GM12873 (cell line): ENCODE results near the gene OS9.

Source experiments
- CTCF ChIP-seq: IDR thresholded peaks from 2 replicates; pipeline ENCODE4 v1.5.1; 2012; ENCODE audit warnings: low read depth, mild to moderate bottlenecking, moderate library complexity, low read length, control low read depth; ENCODE audit not compliant: insufficient read depth; ENCODE audit errors: missing control alignments

The OS9 gene

GRCh38 chr12:57672801-57673200, 21.1 kb upstream of the OS9 start:
- TF ChIP-seq CTCF = no peak

- TF ChIP-seq CTCF = no peak
These were observed 19.2 kb upstream of the OS9 start for GRCh38 chr12:57674691-57675090.

GRCh38 chr12:57679697-57680096, 14.2 kb upstream of the OS9 start:
- TF ChIP-seq CTCF = no peak

GRCh38 chr12:57687862-57688261, 6.1 kb upstream of the OS9 start:
- TF ChIP-seq CTCF = no peak

GRCh38 chr12:57688931-57689330, 5.0 kb upstream of the OS9 start:
- TF ChIP-seq CTCF = no peak

GRCh38 chr12:57692500-57692899, 1.4 kb upstream of the OS9 start:
- no peak for TF ChIP-seq CTCF

- no peak for TF ChIP-seq CTCF
These were observed 644 bp upstream of the OS9 start for GRCh38 chr12:57693317-57693658.
